AG04449 (cell line): ENCODE results near the gene SLC5A12.

ENCODE experiments used
- CTCF ChIA-PET: fragments of 350-600 bp; formaldehyde crosslinking; extraction: SDS; loops from one replicate; lab custom pipeline; 2021; ENCODE audit warnings: antibody characterized with exemption; lab: Yijun Ruan, JAX
- POLR2A ChIA-PET: fragments of 400-600, 350-600 bp; formaldehyde crosslinking; extraction: SDS; loops from one replicate; lab custom pipeline; 2020; ENCODE audit warnings: antibody characterized with exemption, inconsistent platforms; lab: Yijun Ruan, JAX
- DNase-seq: peaks from one replicate; pipeline ENCODE4 v3.0.0-alpha.2; 2010; ENCODE audit warnings: low read depth, low spot score
- H3K4me3 ChIP-seq: 2 replicates; pipeline ENCODE4 v1.5.1; 2011; ENCODE audit warnings: low read depth, mild to moderate bottlenecking, control low read depth, low read length
- CTCF ChIP-seq: IDR thresholded peaks from one replicate; pipeline ENCODE4 v1.5.1; 2011; ENCODE audit warnings: mild to moderate bottlenecking, moderate library complexity, low read length, control low read depth, inconsistent platforms; ENCODE audit not compliant: insufficient read depth; ENCODE audit errors: missing control alignments

The SLC5A12 gene

DNA sequence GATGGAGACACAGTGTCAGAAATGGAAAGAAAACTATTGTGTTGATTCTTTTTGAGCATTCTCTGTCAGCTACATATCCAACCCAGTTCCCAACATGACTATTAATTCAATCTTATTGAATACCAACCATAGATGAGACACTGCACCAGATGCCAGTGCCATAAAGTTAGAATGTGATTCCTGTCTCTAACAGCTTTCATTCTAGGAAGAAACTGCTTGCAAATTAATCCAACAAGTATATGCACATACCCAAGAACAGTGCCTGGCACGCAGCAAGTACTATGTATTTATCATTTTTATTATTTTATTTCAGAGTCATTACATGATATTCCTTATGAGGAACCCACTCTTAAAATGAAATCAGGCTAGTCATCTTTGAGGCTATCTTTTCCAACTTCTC lies 34.5 kb downstream of the SLC5A12 start:
- POLR2A ChIA-PET = no interaction called here

DNA sequence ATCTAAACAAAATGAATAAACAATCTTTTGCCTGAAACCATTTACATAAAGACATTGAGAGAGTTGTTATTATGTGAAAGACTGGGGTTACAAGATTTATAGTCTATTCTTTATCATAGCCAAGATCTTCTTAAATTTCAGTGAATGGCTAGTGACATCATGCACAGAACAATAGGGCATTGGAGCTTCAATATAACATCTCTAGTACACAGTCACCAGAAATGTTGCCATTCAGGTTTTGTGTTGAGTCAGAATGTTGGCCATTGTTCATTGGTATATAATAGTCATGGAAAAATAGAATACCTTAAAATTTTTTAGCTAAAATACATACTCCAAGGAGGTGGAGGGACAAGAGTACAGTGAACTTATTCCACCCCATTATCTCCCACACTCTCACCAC lies 44.3 kb downstream of the SLC5A12 start:
- no peak for TF ChIP-seq CTCF
- DNase-seq = no peak
- ChIA-PET CTCF (no interaction called here), POLR2A (no interaction called here)
- no peak overlapping the region for H3K4me3 ChIP-seq

More for the DNA sequence above, 34.5 kb downstream of the SLC5A12 start:
- CTCF ChIA-PET = no interaction called here
- TF ChIP-seq CTCF = no peak
- DNase-seq = no peak
- H3K4me3 ChIP-seq = no peak overlapping the region

- no peak overlapping the region for H3K4me3 ChIP-seq
- POLR2A ChIA-PET = no interaction called here
- TF ChIP-seq CTCF = no peak
- DNase-seq = no peak
- CTCF ChIA-PET = no interaction called here
Observed at GRCh38 chr11:26676641-26677040, 45.2 kb downstream of the SLC5A12 start.

- TF ChIP-seq CTCF = no peak
- no peak overlapping the region for H3K4me3 ChIP-seq
- POLR2A ChIA-PET = no interaction called here
- no peak for DNase-seq
- CTCF ChIA-PET = no interaction called here
Observed at GRCh38 chr11:26675233-26675928, 46.5 kb downstream of the SLC5A12 start.

GRCh38 chr11:26665946-26666345 lies 55.9 kb downstream of the SLC5A12 start:
- DNase-seq = no peak
- H3K4me3 ChIP-seq = no peak overlapping the region
- ChIA-PET CTCF (no interaction called here), POLR2A (no interaction called here)
- no peak for TF ChIP-seq CTCF

GRCh38 chr11:26665036-26665435 lies 56.8 kb downstream of the SLC5A12 start:
- no peak overlapping the region for H3K4me3 ChIP-seq
- POLR2A ChIA-PET = no interaction called here
- CTCF ChIA-PET = no interaction called here
- no peak for TF ChIP-seq CTCF
- no peak for DNase-seq
